Posterior cingulate gyrus (tissue), 11 donors: Measurements from ENCODE around the gene NRP1.
A peak's percentile ranks its signal among the peaks of the same experiment; 100 is the strongest.
"Not testable (repeated sequence)": the region's sequence is repeated elsewhere in the genome, so short reads cannot be mapped to it uniquely, and the experiment has no call there.

Experiments
- DNase-seq, 10 donors: peaks; one replicate each; pipeline versions ENCODE4 v3.0.0 to v3.0.0-alpha.2; 2020 to 2021; ENCODE audit warnings: mixed read lengths in 3 of 10
- intact Hi-C: fragments of 100-400 bp; cut with DNase I; formaldehyde crosslinking; loops from one replicate; pipeline ENCODE4 v1.15.1; 2023

The NRP1 gene

DNA sequence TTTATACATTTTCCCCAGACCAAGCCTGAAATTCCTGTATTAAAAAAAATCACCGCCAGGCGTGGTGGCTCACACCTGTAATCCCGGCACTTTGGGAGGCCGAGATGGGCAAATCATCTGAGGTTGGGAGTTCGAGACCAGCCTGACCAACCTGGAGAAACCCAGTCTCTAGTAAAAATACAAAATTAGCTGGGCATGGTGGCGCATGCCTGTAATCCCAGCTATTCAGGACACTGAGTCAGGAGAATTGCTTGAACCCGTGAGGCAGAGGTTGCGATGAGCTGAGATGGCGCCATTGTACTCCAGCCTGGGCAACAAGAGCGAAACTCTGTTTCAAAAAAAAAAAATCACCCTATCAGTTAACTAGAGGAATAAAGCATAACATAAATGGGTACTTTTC is 195.8 kb downstream of the NRP1 start:
- intact Hi-C loops, DNase-seq: not testable (repeated sequence)

DNA sequence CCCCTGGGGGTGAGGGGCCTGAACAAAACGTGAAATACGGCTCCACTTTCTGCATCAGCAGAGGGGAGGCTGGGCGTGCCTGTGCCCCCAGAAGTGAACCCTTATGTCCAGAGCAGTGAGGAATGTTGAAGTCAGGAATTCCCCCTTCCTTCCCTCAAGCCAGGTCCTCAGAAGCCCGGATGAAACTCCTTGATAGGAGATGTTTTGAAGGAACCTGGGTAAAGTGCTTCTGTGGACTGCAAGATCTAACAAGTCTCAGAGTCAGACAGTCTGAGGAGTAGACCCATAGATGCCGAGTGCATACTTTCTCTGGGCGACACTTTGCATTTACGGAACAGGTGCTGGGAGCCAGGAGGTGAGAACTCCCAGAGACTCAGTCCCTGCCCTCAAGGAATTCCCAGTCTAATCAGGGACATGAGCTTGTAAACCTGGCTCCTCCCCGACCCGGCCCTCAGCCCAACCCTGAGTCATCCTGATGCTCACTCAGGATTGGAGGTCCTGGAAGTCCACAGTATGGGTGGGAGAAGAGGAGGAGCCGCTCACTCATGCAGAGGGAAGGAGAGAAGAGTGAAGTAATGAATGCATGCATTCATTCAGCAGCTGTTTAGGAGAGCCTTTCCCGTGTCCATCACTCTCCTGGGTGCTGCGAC is 197.0 kb downstream of the NRP1 start:
- intact Hi-C loops, result no loop called here
- no peak for DNase-seq

DNA sequence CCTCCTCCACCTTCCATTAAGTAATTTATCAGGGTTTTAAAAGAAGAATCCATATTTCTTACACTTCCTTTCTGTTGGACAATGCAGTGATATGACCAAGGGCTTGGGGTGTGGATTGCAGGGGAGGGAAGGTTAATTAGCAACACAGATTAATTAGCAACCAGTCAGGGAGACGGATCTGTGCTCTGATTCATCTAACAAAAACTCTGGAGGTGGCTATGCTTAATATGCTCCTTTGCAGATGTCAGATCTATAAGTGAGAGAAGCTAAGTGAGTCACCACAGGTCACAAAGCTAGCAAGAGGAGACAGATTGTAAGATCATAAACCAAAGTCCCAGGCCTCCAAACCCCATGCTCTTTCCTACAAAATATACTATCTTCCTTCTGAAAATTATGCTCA is 197.7 kb downstream of the NRP1 start:
- intact Hi-C loops, result no loop called here
- DNase-seq, result no peak

DNA sequence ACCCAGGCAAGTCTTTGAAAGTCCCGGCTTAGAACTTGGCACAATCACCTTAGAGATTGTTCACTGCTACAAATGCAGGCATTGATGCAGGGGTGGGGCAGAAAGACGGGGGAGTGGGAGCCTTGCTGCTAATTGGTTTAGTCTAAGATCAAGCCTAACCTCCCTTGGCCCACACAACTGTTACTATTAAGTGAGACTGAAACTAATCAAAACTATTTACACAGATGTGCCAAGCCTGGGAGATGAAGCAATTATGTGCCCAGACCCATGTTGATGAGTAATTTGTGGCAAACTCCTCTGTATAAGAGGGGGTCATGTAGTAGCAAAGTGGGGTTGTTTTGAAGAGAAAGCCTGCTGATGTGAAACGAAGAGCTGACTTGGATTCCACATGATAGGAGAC is 198.2 kb downstream of the NRP1 start:
- intact Hi-C loops, result no loop called here
- no peak for DNase-seq

DNA sequence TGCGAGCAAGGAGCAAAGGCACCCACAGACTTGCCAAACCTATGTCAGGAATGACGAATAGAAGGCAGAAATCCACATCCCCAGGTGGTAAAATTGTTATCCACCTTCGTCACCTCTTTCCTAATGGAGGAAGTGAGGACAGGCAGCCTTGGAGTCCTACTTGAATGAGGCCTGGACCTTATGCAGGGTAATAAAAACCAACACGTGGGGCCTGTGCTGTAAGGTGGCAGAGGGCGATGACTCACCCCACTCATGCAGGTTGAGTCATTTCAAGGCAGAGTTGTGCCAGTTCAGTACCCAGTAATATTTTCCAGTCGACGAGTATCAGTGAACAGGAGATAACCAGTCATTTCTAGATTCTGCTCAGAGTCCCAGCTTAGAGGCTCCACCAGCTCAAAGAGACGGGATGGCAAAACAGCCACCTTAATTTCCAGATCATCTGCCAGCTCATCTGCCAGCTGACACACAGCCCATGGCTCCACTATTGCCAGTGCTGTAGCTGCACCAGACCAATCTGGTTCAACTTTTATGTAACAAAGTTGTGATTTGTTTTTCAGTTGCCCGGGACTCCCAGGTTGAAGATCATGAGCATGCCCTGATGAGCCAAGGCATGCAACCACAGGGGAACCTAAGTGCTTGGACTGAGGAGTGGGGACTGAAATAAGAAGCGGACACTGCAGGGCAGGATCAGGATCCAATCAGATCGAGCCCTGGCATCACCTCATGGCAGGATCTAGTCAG is 200.3 kb downstream of the NRP1 start:
- intact Hi-C loops, result no loop called here

DNA sequence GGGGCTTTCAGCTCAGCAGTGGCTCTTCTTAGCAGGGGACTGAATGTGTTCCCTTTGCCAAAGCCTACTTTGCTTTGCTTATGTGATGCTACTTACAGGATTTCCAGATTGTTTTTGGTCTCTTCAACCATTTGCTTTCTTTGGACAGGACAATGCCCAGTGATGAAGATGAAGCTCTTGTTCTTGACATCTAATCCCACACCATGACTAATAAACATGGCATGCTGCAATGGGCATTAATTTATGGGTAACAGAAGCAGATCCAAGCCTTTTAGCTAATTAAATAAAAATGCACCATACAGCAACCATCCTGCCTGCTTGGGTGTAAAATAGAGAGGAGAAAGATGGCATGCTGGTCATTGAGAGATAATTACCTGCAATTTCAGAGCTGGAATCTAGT is 200.9 kb downstream of the NRP1 start:
- no peak for DNase-seq
- intact Hi-C loops, result no loop called here

More for the DNA sequence above, 200.3 kb downstream of the NRP1 start:
- no peak for DNase-seq

DNA sequence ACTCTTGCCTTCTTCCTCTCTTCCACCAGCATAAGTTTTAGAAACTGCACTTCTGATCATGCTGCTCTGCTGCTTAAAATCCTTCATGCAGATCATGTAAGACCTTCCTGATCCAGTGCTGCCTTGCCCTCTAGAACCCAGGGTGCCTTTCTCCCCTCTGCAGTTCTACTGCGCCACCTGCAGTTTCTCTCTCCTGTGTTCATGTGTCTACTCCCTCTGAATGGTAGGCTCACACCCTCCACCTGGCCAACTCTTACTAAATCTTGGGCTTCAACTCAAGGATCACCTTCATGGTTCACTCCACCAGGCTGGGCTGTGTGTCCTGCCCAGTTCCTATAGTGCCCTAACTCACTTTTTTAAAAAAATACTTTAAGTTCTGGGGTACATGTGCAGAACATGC is 201.8 kb downstream of the NRP1 start:
- intact Hi-C loops, result no loop called here
- DNase-seq, result no peak

DNA sequence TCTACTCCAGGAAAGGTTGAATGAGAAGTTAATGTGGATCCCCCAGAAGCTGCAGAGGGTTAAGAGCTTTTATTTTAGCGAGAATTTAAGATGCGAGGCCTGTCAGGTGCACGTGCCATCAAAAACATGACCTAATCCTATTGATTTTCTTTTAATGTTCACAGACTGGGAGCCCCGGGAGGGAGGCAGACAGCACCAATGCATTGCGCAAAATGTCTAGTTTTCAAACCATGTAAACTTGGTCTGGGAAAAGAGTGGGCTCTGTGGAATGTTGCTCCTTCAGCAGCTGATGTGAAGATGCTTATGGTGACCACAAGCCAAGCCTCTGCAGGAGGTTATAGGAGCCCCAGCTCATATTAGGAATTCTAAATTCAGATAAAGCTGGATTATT is 204.5 kb downstream of the NRP1 start:
- DNase-seq, result no peak
- intact Hi-C loops, result no loop called here

DNA sequence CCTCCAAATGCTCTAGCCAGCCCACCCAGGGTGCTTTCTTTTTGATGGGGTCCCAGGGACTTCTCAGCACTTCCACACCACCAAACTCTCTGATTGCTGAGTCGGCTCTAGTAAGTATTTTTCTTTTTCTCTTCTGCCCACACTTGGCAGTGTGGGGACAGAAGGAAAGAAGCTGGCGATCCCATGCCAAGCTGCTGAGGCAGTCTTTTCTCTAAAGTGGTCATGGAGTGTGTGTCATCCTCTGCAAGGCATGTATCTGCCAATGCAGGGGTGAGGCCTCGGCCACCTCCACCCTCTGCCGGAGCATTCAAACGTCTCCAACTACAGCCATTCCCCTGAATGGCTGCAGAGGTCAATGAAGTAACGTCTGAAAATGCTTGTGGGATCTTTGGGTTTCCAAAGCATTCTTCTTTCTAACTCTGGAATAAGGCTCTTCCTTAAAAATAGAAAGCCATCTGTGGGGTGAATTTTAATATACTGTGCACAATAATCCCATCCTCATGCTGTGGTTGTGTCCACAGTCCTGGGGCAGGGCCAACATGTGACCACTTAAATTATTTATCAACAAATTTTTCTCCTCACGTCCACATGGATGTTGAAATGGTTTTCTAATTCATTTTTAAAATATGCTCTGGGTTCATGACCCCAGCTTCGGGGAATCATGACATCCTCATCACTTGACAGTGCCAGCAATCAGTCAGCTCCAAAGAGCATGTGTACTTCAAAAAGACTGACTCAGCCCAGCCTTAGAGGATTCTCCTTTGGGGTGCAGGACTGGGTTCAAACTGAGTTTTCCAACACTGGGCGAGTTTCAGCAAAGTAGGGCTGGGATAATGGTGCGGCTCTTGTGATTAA is 205.1 kb downstream of the NRP1 start:
- intact Hi-C loops, result no loop called here
- DNase-seq, result peak in 2 of 10 donors; percentile 12 to 88

DNA sequence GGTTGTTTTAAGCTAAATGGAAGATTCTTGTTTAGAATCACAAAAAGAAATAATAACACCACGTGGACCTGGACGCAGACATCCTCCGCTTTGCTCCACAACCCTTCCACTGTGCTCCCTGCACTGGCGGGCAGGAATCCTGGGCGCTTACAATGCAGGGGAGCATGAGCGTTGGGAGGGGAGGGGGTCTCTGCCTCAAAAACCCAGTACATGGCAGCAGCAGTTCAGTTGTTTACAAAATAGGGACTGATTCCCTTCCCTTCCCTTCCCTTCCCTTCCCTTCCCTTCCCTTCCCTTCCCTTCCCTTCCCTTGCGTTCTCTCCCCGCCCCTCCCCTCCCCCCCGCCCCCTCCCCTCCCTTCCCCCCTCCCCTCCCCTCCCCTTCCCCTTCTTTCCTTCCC is 206.8 kb downstream of the NRP1 start:
- no peak for DNase-seq
- intact Hi-C loops, result no loop called here
